ENCODE results near the gene FGGY.

FGGY gene

GRCh38 chr1:59657873-59658465 lies 361.1 kb downstream of the FGGY start:
- DNase-seq = no peak

- DNase-seq = no peak
Measured at GRCh38 chr1:59664166-59664565, 367.3 kb downstream of the FGGY start.

GRCh38 chr1:59666106-59666505 lies 369.2 kb downstream of the FGGY start:
- peak; percentile 9 for DNase-seq

- no peak for DNase-seq
Measured at GRCh38 chr1:59667020-59667419, 370.1 kb downstream of the FGGY start.

GRCh38 chr1:59669752-59670312 lies 372.9 kb downstream of the FGGY start:
- peak; percentile 26 for DNase-seq

- DNase-seq = no peak
Measured at GRCh38 chr1:59670662-59671061, 373.8 kb downstream of the FGGY start.

GRCh38 chr1:59671066-59671952 lies 374.4 kb downstream of the FGGY start:
- no peak for DNase-seq

- no peak for DNase-seq
Measured at GRCh38 chr1:59671953-59672305, 375.0 kb downstream of the FGGY start.

GRCh38 chr1:59672851-59673572 lies 376.1 kb downstream of the FGGY start:
- DNase-seq = peak; percentile 67

- no peak for DNase-seq
Measured at GRCh38 chr1:59673573-59674450, 376.9 kb downstream of the FGGY start.

- peak; percentile 32 for DNase-seq
Measured at GRCh38 chr1:59674595-59674994, 377.7 kb downstream of the FGGY start.

- DNase-seq = no peak
Measured at GRCh38 chr1:59675936-59676335, 379.0 kb downstream of the FGGY start.

- DNase-seq = peak; percentile 44
Measured at GRCh38 chr1:59678040-59678439, 381.1 kb downstream of the FGGY start.

GRCh38 chr1:59678493-59679228 lies 381.8 kb downstream of the FGGY start:
- peak; percentile 95 for DNase-seq

- no peak for DNase-seq
Measured at GRCh38 chr1:59680044-59680443, 383.1 kb downstream of the FGGY start.

GRCh38 chr1:59682396-59683080 lies 385.6 kb downstream of the FGGY start:
- peak; percentile 62 for DNase-seq

- DNase-seq = no peak
Measured at GRCh38 chr1:59683197-59683596, 386.3 kb downstream of the FGGY start.

GRCh38 chr1:59684698-59685097 lies 387.8 kb downstream of the FGGY start:
- no peak for DNase-seq

GRCh38 chr1:59685101-59685500 lies 388.2 kb downstream of the FGGY start:
- no peak for DNase-seq

GRCh38 chr1:59685666-59686065 lies 388.8 kb downstream of the FGGY start:
- DNase-seq = no peak

- no peak for DNase-seq
Measured at GRCh38 chr1:59686170-59686569, 389.3 kb downstream of the FGGY start.
